GM18867 (cell line): ENCODE measurements around the gene TBL2.
"Not testable (repeated sequence)": the region's sequence is repeated elsewhere in the genome, so short reads cannot be mapped to it uniquely, and the experiment has no call there.

Experiments
- ATAC-seq: cut with Tn5 transposase; IDR thresholded peaks from one replicate; pipeline ENCODE4 v1.9.1; 2021; ENCODE audit warnings: mild to moderate bottlenecking, moderate library complexity; ENCODE audit not compliant: unreplicated experiment

TBL2 gene

DNA sequence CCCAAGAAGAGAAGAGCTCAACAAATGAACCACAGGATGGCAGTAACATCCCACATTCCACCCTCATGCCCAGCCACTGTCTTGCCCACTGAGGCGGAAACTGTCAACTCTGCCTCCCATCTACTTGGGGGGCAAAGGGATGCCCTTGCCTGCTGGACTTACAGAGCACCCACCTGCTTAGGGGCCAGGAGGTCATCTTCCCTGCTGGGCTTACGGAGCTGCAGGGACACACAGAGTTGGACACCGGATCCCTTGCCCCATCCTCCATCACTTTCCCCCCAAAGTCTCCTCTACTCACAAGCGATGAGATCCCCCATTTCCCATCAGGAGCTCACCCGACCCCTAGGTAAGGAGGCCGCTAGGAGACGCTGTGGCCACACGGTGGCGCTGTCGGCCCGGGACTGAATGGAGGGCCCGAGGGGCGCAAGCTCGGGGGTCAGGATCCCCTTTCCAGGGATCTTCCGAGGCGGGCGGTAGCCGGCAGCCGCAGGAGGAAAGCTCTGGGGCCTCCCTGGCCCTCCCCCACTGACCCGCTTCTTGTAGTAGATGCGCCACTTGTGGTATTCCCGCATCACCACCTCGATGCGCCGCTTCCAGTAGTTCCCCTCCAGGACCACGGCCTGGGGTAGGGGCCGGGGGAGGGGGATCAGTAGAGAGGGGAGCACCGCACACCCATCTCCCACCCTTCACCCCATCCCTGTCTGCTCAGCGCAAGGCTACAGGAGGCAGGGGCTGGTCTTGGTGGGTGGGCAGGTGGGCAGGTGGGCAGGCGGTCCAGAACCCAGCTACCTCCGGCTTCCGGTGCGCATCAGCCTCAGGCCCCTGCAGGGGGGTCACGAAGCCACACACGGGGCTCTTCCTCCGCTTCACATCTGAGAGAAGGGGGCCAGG lies 28.7 kb upstream of the TBL2 start:
- no peak for ATAC-seq

- no peak for ATAC-seq
These were observed 27.3 kb upstream of the TBL2 start for GRCh38 chr7:73605601-73606220.

DNA sequence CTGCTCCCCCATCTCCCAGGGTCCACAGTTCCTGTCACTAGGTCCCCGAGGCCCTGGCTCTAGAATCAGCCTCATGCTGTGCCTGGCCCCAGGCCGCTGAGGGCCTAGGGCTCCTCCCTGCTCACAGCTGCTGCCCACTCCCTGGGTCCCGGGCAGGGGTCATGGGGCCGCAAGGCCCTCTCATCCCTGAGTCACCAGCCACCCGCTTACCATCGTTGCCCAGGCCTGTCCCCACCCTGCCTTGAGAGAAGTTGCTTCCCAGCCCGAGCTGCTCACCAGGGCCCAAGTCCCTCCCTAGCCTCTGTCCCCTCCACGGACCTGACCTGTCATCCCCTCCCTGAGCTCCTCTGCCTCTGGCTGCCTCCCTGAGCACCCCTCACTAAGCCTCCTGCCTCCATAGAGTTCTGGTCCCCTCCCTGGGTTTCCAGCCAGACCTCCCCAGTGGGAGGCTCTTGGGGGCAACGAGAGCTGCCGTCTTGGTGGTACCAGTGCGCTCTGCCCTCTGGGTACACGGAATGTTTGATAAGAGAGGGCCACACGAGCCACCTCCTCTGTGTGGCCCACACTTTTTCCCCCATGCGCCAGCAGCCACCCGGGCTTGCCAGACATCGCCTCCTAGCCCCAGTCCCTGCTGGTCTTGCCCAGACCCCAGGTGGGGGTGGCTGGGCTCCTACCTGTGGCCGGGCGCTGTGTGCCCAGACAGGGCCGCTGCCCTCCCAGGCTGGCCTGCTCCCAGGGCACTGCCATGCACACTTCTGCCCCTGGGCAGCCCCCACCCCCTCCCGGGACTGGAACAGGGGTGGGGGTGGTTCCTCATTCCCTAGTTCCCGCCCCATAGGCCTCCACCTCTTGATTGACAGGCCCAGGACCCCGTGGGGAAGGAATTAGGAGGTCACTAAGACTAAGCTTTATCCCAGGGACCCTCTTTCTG lies 24.6 kb upstream of the TBL2 start:
- no peak for ATAC-seq

GRCh38 chr7:73599916-73600315 lies 21.5 kb upstream of the TBL2 start:
- ATAC-seq: no peak

DNA sequence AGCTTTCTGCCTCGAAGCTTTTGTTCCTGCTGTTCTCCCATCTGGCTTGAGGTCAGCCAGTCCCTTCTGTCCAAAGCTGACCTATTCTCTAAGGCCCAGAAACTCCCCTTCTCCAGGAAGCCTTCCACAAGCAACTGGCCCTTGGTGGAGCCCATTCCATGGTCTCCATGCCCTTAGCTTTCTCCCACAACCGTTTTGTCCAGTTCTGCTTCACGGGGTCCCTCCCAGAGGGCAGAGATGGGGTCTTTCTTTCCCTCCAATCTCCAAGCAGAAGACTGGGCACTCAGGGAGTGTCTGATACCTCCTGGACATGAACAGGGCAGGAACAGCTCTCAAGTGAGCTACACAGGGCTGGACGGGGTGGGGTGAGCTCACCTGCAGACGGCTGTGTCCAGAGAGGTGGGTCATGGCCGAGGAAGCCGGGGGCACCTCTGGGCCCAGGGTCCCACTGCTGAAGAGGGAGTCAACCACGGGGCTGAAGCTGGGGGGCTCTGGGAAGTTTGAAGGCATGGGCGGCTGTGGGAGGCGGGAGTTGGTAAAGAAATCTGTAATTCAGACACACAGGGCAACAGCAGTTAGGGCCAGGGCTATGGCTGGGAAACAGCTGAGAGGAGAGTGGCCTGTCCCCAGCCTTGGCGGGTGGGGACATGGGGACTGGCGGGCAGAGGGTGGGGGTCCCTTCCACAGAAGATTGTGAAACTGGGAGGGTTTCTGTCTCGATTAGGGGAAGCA lies 20.9 kb upstream of the TBL2 start:
- ATAC-seq: no peak

DNA sequence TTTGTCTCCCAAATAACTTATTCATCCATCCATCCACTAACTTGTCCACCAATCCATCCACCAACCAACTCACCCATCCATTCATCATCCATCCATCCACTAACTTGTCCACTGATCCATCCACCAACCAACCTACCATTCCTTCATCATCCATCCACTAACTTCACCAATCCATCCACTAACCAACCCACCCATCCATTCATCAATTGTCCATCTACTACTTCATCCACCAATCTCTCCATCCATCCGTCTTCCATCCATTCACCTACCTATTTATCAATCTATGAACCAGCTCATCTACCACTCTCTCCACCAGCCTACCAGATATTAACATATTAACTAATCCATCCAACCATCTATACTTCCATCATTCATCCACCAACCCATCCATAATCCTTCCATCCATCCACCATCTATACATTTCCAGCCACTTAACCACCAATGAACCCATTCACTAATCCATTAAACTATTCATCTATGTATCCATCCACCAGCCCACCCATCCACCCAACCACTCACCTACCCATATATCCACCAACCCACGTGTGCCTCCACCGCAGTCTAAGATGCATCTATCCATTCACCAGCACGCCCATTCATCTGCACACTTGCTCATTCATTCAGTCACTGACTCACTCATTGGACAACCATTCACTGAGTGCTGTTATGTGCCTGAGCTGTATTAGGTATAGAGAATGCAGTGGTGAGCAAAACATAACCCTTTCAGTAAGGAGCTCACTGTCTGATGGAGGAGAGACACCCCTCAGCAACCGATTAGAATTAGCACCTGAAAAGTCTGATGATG lies 19.8 kb upstream of the TBL2 start:
- no peak for ATAC-seq

DNA sequence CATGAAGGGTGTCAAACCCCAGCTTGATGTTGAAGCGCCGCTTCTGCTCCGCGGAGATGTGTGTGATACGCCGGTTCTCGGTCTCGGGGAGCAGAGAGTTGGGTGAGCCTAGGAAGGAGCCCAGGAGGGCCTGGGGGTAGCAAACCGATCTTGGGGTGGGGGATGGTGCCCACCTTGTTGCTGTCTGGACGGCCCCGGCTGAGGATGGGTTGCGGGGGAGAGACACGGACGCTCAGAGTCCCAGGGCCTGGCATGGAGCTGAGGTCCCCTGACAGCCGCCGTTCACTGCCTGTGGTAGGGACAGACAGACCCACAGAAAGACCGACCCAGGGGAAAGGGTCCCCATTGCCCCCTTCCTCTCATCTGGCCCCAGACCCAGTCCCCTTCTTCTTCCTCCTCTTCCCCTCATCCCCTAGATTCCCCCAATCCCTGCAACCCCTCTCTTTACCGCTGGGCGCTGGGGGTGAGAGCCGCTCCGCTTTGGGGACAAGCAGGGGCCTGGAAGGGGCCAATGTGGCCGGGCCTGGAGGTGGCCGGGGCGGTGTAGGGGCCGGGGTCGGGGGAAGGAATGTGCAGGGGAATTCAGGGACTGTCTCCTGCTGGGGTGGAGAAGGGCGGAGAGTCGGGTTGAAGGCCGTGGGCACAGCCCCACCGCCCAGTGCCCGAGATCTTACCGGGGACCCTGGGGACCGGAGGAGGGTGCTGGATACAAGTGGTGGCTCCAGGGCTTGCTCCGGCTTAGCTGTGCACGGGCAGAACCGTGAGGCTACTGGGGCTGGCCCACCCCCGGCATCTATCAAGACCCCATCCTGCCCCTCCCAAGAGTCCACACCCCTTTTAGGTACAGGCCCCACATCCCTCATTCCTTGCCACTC lies 18.0 kb upstream of the TBL2 start:
- ATAC-seq: no peak

DNA sequence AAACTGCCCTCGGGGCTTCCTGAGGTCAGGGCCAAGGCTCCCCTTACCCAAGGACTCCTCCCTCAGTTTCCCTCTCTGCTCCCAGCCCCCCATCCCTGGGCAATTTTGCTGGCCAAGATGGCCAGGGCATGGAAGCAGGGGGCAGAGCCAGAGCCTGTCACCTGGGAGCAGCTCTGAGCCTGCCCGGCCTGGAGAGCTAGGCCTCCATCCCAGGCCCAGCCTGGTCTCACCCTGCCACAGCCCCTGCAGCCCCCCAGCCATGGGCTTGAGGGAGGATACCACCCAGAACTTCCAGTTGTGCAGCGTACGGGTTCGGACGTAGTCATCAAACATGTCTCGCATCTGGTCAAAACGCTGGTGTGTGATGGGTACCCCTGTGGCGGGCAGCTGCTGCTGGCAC lies 17.0 kb upstream of the TBL2 start:
- no peak for ATAC-seq

GRCh38 chr7:73593207-73594045 lies 15.0 kb upstream of the TBL2 start:
- ATAC-seq: no peak

DNA sequence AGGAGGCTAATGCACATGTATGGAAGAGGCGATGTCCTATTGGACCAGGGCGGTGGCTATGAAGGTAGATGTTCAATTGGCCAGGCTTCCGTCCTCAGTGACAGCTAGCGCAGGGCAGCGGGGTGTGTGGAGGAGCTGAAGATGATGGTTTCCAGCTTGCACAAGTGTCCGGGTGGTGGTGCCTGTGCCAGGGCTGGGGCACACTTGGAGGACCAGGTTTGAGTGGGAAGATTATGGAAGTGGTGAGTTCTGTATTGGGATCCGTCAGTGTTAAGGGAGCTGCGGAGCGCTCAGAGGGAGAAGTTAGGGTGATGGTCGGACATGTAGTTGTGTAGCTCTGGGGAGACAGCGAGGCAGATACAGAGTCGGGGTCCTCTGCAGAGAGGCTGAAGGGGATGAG lies 8.5 kb upstream of the TBL2 start:
- ATAC-seq: no peak

DNA sequence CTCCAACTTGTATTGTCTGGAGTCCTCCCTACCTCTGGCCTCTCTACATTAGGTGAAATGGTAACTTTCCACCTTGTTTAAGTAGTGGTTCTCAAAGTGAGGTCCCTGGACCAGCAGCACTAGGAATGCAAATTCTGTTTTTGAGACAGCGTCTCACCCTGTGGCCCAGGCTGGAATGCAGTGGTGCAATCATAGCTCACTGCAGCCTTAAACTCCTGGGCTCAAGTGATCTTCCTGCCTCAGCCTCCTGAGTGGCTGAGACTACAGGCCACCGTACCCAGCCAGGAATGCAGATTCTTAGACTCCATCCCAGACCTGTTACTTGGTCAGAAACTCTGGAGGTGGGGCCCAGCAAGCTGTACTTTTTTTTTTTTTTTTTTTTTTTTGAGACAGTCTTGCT lies 6.8 kb upstream of the TBL2 start:
- ATAC-seq: no peak

GRCh38 chr7:73582664-73583202 lies 4.4 kb upstream of the TBL2 start:
- no peak for ATAC-seq

GRCh38 chr7:73581006-73581405 lies 2.6 kb upstream of the TBL2 start:
- ATAC-seq: not testable (repeated sequence)

DNA sequence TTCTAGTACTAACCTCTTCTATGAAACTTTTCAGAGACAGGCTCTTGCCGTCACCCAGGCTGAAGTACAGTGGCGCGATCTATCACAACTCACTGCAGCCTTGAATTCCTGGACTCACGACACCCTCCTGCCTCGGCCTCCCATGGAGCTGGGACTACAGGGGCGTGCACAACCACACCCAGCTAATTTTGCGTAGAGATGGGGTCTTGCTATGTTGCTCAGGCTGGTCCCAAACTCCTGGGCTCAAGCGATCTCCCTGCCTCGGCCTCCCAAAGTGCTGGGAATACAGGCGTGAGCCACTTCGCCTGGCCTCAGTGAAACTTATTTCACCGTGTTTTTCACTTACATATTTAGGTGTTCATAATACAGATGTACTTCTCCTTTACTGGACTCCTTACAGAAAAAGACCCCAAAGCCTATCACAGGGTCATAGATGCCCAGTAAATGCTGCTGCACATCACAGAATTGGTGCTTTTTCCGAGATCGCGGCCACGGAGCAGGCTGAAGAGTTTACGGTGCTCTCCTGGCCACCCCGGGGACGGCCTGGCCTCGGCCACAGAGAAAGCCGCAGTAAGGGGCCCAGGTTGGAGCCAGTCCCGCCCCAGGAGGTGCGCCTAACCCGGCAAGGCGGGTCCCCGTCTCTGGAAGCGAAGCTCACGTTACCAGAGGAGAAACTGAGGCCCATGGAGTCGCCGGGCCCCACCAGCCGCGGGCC lies 595 bp downstream of the TBL2 start:
- ATAC-seq: peak; percentile 18

DNA sequence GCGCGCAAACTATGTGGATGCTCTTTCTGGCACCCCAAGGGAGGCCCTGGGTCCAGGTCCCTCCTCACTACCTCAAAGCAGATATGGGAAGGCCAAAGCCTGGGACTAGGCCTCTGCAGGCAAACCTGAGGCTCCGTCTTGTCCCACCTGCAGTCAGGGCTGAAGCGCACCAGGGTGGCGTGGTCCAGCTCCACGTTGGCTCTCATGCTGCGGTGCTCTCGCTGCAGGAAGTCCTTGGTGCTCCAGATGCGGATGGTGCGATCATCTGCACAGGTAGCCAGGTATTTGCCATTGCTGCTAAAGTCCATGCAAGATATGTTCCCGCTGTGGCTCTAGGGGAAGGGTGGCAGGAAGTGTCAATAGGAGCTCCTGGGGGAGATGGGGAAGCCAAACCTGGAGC lies 4.6 kb downstream of the TBL2 start:
- ATAC-seq: no peak

DNA sequence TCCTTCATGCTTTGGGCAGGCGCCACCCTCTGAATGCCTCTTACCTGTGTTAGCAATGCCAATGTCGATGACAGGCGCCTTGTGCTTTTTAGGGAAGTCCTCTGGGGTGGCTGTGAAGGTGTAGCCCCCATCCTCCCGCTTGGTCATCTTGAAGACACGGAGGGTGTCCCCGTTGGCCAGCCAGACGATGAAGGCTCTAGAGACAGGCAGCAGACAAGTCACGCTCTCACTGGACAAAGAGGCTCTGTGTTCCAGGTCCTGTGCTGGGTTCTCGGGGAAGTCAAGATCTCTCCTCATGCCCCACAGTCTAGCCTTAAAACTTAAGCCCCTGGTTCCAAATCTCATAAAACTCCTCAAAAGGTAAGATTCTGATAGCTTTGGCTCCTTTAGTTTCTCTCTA lies 5.1 kb downstream of the TBL2 start:
- no peak for ATAC-seq

GRCh38 chr7:73572767-73573186 lies 5.6 kb downstream of the TBL2 start:
- no peak for ATAC-seq
